ENCODE measurements around the gene HOXA13.
A peak's percentile ranks its signal among the peaks of the same experiment; 100 is the strongest.

DNA sequence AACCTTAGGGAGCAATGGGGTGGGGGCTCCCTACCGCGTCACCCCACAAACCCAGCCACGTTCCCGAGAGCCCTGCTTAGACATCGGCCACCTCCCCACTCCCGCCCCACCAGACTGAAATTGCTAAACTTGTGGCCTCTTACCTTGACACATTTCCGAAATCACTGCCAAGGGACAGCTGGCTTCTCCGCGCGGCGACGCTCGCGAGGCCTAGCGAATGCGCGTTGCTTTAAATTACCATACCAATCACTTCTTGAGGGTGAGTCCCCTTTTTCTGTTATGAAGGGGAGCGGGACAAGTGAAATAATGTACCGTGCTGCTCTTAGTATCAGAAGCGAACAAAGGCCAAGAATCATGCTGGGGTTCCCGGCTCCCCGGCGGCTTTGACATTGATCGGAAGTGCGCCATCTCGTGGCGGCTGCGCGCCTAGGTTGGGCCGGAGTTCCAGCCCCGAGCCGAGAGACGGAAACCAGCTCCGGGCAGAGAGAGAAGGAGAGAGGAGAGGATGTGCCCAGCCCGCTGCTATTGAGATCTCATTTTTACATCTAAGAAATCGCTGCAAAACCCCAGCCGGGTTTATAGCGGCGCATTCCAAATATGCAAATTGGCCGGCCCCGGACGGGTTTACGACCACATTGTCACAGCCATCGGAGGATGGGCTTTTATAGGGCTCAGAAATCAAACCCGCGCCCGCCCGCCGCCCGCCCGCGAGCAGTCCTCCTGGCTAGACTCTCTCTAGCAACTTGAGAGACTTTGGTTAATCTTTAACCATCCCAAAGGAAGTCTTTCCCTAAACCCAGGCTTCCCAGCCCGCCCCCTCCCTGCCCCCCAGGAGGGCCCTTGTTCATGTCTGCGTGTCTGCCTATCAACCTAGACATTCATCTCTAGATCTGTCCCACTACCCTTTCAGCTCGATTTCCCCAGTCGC is 20.1 kb downstream of the HOXA13 start:
- TF ChIP-seq CTCF (IDR thresholded peaks at IDR 0.05) (peak in 3 of 4 experiments; percentile 33 to 79 (median 61)), POLR2A (IDR thresholded peaks at IDR 0.05) (no peak), POLR2AphosphoS5 (IDR thresholded peaks at IDR 0.05) (no peak), EP300 (IDR thresholded peaks at IDR 0.05) (no peak)
